Astrocyte (in vitro differentiated cells and primary cell): ENCODE data around the gene POLA1. TPM values are rescaled to one million over a fixed set of nuclear protein-coding genes. Genes with fewer than 3 reads are reported as not detected.

Experiments used
- DNase-seq: peaks from one replicate; pipeline ENCODE4 v3.0.0-alpha.2; 2010; ENCODE audit warnings: low read depth
- FAIRE-seq: peaks from 2 replicates; lab custom pipeline; 2011; peaks lifted over from hg19 to GRCh38; lab: Jason Lieb, UNC
- H2AFZ ChIP-seq: 2 replicates; pipeline ENCODE4 v1.6.0; 2012; ENCODE audit warnings: low read depth, low read length, inconsistent platforms
- H3K27ac ChIP-seq: 2 replicates; pipeline ENCODE4 v1.5.1; 2011; ENCODE audit warnings: low read depth, low read length, inconsistent platforms
- H3K27me3 ChIP-seq: 2 replicates; pipeline ENCODE4 v1.6.0; 2011; ENCODE audit warnings: low read length, inconsistent platforms; ENCODE audit not compliant: insufficient read depth
- H3K36me3 ChIP-seq: 2 replicates; pipeline ENCODE4 v1.5.1; 2011; ENCODE audit warnings: low read length, inconsistent platforms; ENCODE audit not compliant: insufficient read depth
- H3K4me1 ChIP-seq: 2 replicates; pipeline ENCODE4 v1.5.1; 2011; ENCODE audit warnings: low read length, inconsistent platforms; ENCODE audit not compliant: insufficient read depth
- H3K4me2 ChIP-seq: 2 replicates; pipeline ENCODE4 v1.6.0; 2012; ENCODE audit warnings: low read length, inconsistent platforms
- H3K4me3 ChIP-seq: 2 replicates; pipeline ENCODE4 v1.5.1; 2011; ENCODE audit warnings: low read depth, mild to moderate bottlenecking, low read length, inconsistent platforms; ENCODE audit not compliant: insufficient read depth
- H3K79me2 ChIP-seq: 2 replicates; pipeline ENCODE4 v1.6.0; 2012; ENCODE audit warnings: mild to moderate bottlenecking, low read length, inconsistent platforms; ENCODE audit not compliant: insufficient read depth
- H3K9ac ChIP-seq: 2 replicates; pipeline ENCODE4 v1.6.0; 2012; ENCODE audit warnings: mild to moderate bottlenecking, low read length, inconsistent platforms
- H3K9me3 ChIP-seq: 2 replicates; pipeline ENCODE4 v1.5.1; 2012; ENCODE audit warnings: low read depth, mild to moderate bottlenecking, low read length, inconsistent platforms; ENCODE audit not compliant: insufficient read depth
- H4K20me1 ChIP-seq: 2 replicates; pipeline ENCODE4 v1.6.0; 2012; ENCODE audit warnings: low read length, inconsistent platforms; ENCODE audit not compliant: insufficient read depth
- H3K27ac Mint-ChIP-seq: one replicate; pipeline ENCODE4 v1.8.0; 2021; ENCODE audit warnings: mild to moderate bottlenecking, mixed read lengths; ENCODE audit not compliant: unreplicated experiment
- H3K27me3 Mint-ChIP-seq: one replicate; pipeline ENCODE4 v1.8.0; 2021; ENCODE audit warnings: low read depth, mixed read lengths; ENCODE audit not compliant: unreplicated experiment
- H3K36me3 Mint-ChIP-seq: one replicate; pipeline ENCODE4 v1.8.0; 2021; ENCODE audit warnings: low read depth, mixed read lengths; ENCODE audit not compliant: unreplicated experiment
- H3K4me1 Mint-ChIP-seq: one replicate; pipeline ENCODE4 v1.8.0; 2021; ENCODE audit warnings: low read depth, mixed read lengths; ENCODE audit not compliant: unreplicated experiment
- H3K4me3 Mint-ChIP-seq: one replicate; pipeline ENCODE4 v1.8.0; 2021; ENCODE audit warnings: mild to moderate bottlenecking, moderate library complexity, mixed read lengths; ENCODE audit not compliant: unreplicated experiment
- H3K9me3 Mint-ChIP-seq: one replicate; pipeline ENCODE4 v1.8.0; 2021; ENCODE audit warnings: mild to moderate bottlenecking, mixed read lengths; ENCODE audit not compliant: unreplicated experiment
- CTCF ChIP-seq: IDR thresholded peaks from 2 replicates; pipeline ENCODE4 v1.5.1; 2011; ENCODE audit warnings: low read depth, mild to moderate bottlenecking, inconsistent platforms, low read length, moderate library complexity; ENCODE audit not compliant: insufficient read depth
- EZH2 ChIP-seq: IDR thresholded peaks from 2 replicates; pipeline ENCODE4 v1.6.1; 2012; ENCODE audit warnings: mild to moderate bottlenecking, low read length, inconsistent platforms; ENCODE audit not compliant: insufficient read depth
- total RNA-seq: library from RNA; stranded (reverse); gene quantifications from 2 replicates; pipeline ENCODE4 v1.2.1, GENCODE V29; 2021

POLA1 gene
- total RNA-seq, 1 donor from 2014 or later: 4.9 TPM

- Histone ChIP-seq H3K27ac (no peak overlapping the region), H3K4me1 (no peaks in the 10 kb centered on the region), H3K4me2 (no peak overlapping the region), H3K27me3 (no peaks in the 10 kb centered on the region), H3K9ac (no peak overlapping the region), H4K20me1 (no peaks in the 10 kb centered on the region), H3K36me3 (no peaks in the 10 kb centered on the region), H3K9me3 (no peaks in the 10 kb centered on the region), H3K79me2 (no peaks in the 10 kb centered on the region), H3K4me3 (no peak overlapping the region), H2AFZ (no peak overlapping the region)
- FAIRE-seq (peak; percentile 20), DNase-seq (no peak)
- TF ChIP-seq EZH2 (no peak), CTCF (peak; percentile 16)
- H3K36me3 Mint-ChIP-seq: no peaks in the 10 kb centered on the region
- no peak overlapping the region for H3K27ac Mint-ChIP-seq
- H3K9me3 Mint-ChIP-seq: no peaks in the 10 kb centered on the region
- H3K4me3 Mint-ChIP-seq: no peak overlapping the region
- no peaks in the 10 kb centered on the region for H3K27me3 Mint-ChIP-seq
- H3K4me1 Mint-ChIP-seq: no peaks in the 10 kb centered on the region
Observed at GRCh38 chrX:24990535-24990934, 296.8 kb downstream of the POLA1 start.

GRCh38 chrX:24993879-24994278 lies 300.2 kb downstream of the POLA1 start:
- FAIRE-seq: no peak

More at GRCh38 chrX:24993879-24994278, 300.2 kb downstream of the POLA1 start:
- TF ChIP-seq CTCF: no peak
- TF ChIP-seq EZH2: no peak
- Histone ChIP-seq H3K4me1 (no peaks in the 10 kb centered on the region), H3K9me3 (no peaks in the 10 kb centered on the region), H3K27me3 (no peaks in the 10 kb centered on the region), H3K4me3 (no peak overlapping the region), H3K4me2 (no peak overlapping the region), H3K36me3 (no peaks in the 10 kb centered on the region), H2AFZ (no peak overlapping the region), H3K79me2 (no peaks in the 10 kb centered on the region), H4K20me1 (no peaks in the 10 kb centered on the region), H3K27ac (no peak overlapping the region), H3K9ac (no peak overlapping the region)
- peaks cover 6% of the 10 kb centered on the region for H3K27me3 Mint-ChIP-seq
- DNase-seq: no peak
- no peaks in the 10 kb centered on the region for H3K9me3 Mint-ChIP-seq
- no peak overlapping the region for H3K4me3 Mint-ChIP-seq
- no peaks in the 10 kb centered on the region for H3K4me1 Mint-ChIP-seq
- no peak overlapping the region for H3K27ac Mint-ChIP-seq
- H3K36me3 Mint-ChIP-seq: no peaks in the 10 kb centered on the region
